ENCODE results near the gene HMSD. TPM values are rescaled to one million over a fixed set of nuclear protein-coding genes. Genes with fewer than 3 reads are reported as not detected.
A peak's percentile ranks its signal among the peaks of the same experiment; 100 is the strongest.

HMSD gene
- total RNA-seq, 1 experiment from 2014 or later = 3.0 TPM

DNA sequence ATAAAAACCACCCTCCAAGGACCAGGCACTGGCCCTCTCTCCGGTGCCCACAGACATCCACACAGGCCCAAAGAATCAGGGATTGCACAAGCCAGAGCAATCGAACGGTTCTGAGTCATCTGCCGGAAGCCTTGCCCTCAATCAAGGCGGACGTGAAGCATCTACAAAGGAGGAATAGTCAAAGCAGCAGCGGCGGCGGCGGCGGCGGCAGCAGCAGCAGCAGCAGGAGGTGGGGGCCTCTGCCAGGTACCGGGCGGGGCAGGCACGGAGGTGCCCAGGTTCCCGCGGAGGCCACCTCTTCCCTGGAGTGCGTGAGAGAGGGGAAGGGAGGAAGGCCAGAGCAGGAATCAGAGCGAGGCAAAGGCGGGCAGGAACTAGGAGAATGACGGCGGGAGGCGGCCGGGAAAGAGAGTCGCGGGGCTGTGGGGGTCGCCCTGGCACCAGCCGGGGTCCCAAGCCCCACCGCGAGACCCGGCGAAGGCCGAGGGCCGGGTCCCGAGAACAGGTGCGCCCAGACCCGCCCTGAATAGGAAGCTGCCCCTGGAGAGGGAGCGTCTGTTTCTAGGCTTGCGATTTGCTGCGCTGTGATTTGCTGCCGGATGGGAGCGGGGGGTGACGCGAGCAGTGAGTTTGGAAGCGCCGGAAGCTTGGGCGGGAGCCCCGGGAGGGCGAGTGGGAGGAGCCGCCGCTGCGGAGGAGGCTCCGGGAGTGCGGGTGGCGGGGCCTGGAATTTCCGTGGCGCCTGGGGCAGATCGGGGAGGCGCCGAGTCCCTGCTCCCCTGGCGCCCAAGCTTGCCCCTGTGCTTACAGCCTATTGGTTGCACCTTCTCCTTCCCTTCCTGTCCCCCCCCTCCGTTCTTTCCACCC, 21.1 kb downstream of the HMSD start, which contains the start of gene SERPINB8 (continued):
- TF ChIP-seq IRF2 (CRISPR knock-in tag; IDR thresholded peaks at IDR 0.05; ENCODE audit: borderline replicate concordance, low read depth) = no peak
- TF ChIP-seq, protein P1, sequence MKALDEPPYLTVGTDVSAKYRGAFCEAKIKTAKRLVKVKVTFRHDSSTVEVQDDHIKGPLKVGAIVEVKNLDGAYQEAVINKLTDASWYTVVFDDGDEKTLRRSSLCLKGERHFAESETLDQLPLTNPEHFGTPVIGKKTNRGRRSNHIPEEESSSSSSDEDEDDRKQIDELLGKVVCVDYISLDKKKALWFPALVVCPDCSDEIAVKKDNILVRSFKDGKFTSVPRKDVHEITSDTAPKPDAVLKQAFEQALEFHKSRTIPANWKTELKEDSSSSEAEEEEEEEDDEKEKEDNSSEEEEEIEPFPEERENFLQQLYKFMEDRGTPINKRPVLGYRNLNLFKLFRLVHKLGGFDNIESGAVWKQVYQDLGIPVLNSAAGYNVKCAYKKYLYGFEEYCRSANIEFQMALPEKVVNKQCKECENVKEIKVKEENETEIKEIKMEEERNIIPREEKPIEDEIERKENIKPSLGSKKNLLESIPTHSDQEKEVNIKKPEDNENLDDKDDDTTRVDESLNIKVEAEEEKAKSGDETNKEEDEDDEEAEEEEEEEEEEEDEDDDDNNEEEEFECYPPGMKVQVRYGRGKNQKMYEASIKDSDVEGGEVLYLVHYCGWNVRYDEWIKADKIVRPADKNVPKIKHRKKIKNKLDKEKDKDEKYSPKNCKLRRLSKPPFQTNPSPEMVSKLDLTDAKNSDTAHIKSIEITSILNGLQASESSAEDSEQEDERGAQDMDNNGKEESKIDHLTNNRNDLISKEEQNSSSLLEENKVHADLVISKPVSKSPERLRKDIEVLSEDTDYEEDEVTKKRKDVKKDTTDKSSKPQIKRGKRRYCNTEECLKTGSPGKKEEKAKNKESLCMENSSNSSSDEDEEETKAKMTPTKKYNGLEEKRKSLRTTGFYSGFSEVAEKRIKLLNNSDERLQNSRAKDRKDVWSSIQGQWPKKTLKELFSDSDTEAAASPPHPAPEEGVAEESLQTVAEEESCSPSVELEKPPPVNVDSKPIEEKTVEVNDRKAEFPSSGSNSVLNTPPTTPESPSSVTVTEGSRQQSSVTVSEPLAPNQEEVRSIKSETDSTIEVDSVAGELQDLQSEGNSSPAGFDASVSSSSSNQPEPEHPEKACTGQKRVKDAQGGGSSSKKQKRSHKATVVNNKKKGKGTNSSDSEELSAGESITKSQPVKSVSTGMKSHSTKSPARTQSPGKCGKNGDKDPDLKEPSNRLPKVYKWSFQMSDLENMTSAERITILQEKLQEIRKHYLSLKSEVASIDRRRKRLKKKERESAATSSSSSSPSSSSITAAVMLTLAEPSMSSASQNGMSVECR (CRISPR knock-in tag; IDR thresholded peaks at IDR 0.05; ENCODE audit: borderline replicate concordance) = peak; percentile 24; the same call in 1 of the 2 replicates
- TF ChIP-seq, protein P2, sequence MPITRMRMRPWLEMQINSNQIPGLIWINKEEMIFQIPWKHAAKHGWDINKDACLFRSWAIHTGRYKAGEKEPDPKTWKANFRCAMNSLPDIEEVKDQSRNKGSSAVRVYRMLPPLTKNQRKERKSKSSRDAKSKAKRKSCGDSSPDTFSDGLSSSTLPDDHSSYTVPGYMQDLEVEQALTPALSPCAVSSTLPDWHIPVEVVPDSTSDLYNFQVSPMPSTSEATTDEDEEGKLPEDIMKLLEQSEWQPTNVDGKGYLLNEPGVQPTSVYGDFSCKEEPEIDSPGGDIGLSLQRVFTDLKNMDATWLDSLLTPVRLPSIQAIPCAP (CRISPR knock-in tag; IDR thresholded peaks at IDR 0.05) = no peak
- peak; percentile 66; the same call in 1 of the 2 replicates for TF ChIP-seq ETV6 (CRISPR knock-in tag; IDR thresholded peaks at IDR 0.05)
- TF ChIP-seq, protein P3, sequence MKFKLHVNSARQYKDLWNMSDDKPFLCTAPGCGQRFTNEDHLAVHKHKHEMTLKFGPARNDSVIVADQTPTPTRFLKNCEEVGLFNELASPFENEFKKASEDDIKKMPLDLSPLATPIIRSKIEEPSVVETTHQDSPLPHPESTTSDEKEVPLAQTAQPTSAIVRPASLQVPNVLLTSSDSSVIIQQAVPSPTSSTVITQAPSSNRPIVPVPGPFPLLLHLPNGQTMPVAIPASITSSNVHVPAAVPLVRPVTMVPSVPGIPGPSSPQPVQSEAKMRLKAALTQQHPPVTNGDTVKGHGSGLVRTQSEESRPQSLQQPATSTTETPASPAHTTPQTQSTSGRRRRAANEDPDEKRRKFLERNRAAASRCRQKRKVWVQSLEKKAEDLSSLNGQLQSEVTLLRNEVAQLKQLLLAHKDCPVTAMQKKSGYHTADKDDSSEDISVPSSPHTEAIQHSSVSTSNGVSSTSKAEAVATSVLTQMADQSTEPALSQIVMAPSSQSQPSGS (CRISPR knock-in tag; IDR thresholded peaks at IDR 0.05; ENCODE audit: borderline replicate concordance, low read depth) = no peak
- peak; percentile 48; the same call in 1 of the 2 replicates for TF ChIP-seq NFATC4 (CRISPR knock-in tag; IDR thresholded peaks at IDR 0.05)
- TF ChIP-seq, protein P4, sequence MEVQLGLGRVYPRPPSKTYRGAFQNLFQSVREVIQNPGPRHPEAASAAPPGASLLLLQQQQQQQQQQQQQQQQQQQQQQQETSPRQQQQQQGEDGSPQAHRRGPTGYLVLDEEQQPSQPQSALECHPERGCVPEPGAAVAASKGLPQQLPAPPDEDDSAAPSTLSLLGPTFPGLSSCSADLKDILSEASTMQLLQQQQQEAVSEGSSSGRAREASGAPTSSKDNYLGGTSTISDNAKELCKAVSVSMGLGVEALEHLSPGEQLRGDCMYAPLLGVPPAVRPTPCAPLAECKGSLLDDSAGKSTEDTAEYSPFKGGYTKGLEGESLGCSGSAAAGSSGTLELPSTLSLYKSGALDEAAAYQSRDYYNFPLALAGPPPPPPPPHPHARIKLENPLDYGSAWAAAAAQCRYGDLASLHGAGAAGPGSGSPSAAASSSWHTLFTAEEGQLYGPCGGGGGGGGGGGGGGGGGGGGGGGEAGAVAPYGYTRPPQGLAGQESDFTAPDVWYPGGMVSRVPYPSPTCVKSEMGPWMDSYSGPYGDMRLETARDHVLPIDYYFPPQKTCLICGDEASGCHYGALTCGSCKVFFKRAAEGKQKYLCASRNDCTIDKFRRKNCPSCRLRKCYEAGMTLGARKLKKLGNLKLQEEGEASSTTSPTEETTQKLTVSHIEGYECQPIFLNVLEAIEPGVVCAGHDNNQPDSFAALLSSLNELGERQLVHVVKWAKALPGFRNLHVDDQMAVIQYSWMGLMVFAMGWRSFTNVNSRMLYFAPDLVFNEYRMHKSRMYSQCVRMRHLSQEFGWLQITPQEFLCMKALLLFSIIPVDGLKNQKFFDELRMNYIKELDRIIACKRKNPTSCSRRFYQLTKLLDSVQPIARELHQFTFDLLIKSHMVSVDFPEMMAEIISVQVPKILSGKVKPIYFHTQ (CRISPR knock-in tag; IDR thresholded peaks at IDR 0.05) = no peak
- TF ChIP-seq, protein P5, sequence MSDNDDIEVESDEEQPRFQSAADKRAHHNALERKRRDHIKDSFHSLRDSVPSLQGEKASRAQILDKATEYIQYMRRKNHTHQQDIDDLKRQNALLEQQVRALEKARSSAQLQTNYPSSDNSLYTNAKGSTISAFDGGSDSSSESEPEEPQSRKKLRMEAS (CRISPR knock-in tag; IDR thresholded peaks at IDR 0.05) = no peak; the same call in 1 of the 2 replicates
- no peak for TF ChIP-seq ZNF416 (CRISPR knock-in tag; IDR thresholded peaks at IDR 0.05)
- no peak for TF ChIP-seq ZNF317 (CRISPR knock-in tag; IDR thresholded peaks at IDR 0.05; ENCODE audit: borderline replicate concordance, low read depth)
- no peak for TF ChIP-seq FOXJ3 (CRISPR knock-in tag; IDR thresholded peaks at IDR 0.05; ENCODE audit: borderline replicate concordance)
- TF ChIP-seq, protein P6, sequence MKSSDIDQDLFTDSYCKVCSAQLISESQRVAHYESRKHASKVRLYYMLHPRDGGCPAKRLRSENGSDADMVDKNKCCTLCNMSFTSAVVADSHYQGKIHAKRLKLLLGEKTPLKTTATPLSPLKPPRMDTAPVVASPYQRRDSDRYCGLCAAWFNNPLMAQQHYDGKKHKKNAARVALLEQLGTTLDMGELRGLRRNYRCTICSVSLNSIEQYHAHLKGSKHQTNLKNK (CRISPR knock-in tag; IDR thresholded peaks at IDR 0.05) = no peak
- peak; percentile 54; the same call in 1 of the 2 replicates for TF ChIP-seq ZNF138 (CRISPR knock-in tag; conservative IDR thresholded peaks at IDR 0.05)
- TF ChIP-seq, protein P7, sequence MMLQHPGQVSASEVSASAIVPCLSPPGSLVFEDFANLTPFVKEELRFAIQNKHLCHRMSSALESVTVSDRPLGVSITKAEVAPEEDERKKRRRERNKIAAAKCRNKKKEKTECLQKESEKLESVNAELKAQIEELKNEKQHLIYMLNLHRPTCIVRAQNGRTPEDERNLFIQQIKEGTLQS (CRISPR knock-in tag; conservative IDR thresholded peaks at IDR 0.05) = no peak
- TF ChIP-seq SOX15 (CRISPR knock-in tag; IDR thresholded peaks at IDR 0.05) = no peak
- TF ChIP-seq, protein P8, sequence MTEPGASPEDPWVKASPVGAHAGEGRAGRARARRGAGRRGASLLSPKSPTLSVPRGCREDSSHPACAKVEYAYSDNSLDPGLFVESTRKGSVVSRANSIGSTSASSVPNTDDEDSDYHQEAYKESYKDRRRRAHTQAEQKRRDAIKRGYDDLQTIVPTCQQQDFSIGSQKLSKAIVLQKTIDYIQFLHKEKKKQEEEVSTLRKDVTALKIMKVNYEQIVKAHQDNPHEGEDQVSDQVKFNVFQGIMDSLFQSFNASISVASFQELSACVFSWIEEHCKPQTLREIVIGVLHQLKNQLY (CRISPR knock-in tag; IDR thresholded peaks at IDR 0.05) = no peak
- TF ChIP-seq ATF1 (CRISPR knock-in tag; IDR thresholded peaks at IDR 0.05) = no peak
- TF ChIP-seq CREM (CRISPR knock-in tag; IDR thresholded peaks at IDR 0.05) = peak; percentile 85
- TF ChIP-seq, protein P9, sequence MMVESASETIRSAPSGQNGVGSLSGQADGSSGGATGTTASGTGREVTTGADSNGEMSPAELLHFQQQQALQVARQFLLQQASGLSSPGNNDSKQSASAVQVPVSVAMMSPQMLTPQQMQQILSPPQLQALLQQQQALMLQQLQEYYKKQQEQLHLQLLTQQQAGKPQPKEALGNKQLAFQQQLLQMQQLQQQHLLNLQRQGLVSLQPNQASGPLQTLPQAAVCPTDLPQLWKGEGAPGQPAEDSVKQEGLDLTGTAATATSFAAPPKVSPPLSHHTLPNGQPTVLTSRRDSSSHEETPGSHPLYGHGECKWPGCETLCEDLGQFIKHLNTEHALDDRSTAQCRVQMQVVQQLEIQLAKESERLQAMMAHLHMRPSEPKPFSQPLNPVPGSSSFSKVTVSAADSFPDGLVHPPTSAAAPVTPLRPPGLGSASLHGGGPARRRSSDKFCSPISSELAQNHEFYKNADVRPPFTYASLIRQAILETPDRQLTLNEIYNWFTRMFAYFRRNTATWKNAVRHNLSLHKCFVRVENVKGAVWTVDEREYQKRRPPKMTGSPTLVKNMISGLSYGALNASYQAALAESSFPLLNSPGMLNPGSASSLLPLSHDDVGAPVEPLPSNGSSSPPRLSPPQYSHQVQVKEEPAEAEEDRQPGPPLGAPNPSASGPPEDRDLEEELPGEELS (CRISPR knock-in tag; IDR thresholded peaks at IDR 0.05) = 0 out of 2 replicates have a peak, but pooled peaks have one; percentile 15
- TF ChIP-seq, protein P10, sequence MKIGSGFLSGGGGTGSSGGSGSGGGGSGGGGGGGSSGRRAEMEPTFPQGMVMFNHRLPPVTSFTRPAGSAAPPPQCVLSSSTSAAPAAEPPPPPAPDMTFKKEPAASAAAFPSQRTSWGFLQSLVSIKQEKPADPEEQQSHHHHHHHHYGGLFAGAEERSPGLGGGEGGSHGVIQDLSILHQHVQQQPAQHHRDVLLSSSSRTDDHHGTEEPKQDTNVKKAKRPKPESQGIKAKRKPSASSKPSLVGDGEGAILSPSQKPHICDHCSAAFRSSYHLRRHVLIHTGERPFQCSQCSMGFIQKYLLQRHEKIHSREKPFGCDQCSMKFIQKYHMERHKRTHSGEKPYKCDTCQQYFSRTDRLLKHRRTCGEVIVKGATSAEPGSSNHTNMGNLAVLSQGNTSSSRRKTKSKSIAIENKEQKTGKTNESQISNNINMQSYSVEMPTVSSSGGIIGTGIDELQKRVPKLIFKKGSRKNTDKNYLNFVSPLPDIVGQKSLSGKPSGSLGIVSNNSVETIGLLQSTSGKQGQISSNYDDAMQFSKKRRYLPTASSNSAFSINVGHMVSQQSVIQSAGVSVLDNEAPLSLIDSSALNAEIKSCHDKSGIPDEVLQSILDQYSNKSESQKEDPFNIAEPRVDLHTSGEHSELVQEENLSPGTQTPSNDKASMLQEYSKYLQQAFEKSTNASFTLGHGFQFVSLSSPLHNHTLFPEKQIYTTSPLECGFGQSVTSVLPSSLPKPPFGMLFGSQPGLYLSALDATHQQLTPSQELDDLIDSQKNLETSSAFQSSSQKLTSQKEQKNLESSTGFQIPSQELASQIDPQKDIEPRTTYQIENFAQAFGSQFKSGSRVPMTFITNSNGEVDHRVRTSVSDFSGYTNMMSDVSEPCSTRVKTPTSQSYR (CRISPR knock-in tag; IDR thresholded peaks at IDR 0.05) = peak; percentile 56; the same call in 1 of the 2 replicates
